GM19043 (cell line): ENCODE measurements around the gene ATP8A2.
"Not testable (repeated sequence)": the region's sequence is repeated elsewhere in the genome, so short reads cannot be mapped to it uniquely, and the experiment has no call there.

Experiments
- ATAC-seq: cut with Tn5 transposase; IDR thresholded peaks from one replicate; pipeline ENCODE4 v1.9.1; 2021; ENCODE audit warnings: low read depth; ENCODE audit not compliant: unreplicated experiment

ATP8A2 gene

GRCh38 chr13:25932365-25932764 is 560.6 kb downstream of the ATP8A2 start:
- ATAC-seq: no peak

GRCh38 chr13:25933520-25933919 is 561.7 kb downstream of the ATP8A2 start:
- ATAC-seq: no peak

- ATAC-seq: no peak
These were observed 562.4 kb downstream of the ATP8A2 start for GRCh38 chr13:25934127-25934526.

GRCh38 chr13:25939961-25940687 is 568.4 kb downstream of the ATP8A2 start:
- ATAC-seq: no peak

- no peak for ATAC-seq
These were observed 571.3 kb downstream of the ATP8A2 start for GRCh38 chr13:25943081-25943480.

GRCh38 chr13:25943658-25944057 is 571.9 kb downstream of the ATP8A2 start:
- ATAC-seq: no peak

GRCh38 chr13:25945596-25945995 is 573.8 kb downstream of the ATP8A2 start:
- no peak for ATAC-seq

GRCh38 chr13:25946321-25946720 is 574.5 kb downstream of the ATP8A2 start:
- ATAC-seq: no peak

GRCh38 chr13:25948910-25949309 is 577.1 kb downstream of the ATP8A2 start:
- ATAC-seq: no peak

- ATAC-seq: no peak
These were observed 580.1 kb downstream of the ATP8A2 start for GRCh38 chr13:25951831-25952230.

GRCh38 chr13:25954080-25954479 is 582.3 kb downstream of the ATP8A2 start:
- ATAC-seq: not testable (repeated sequence)

GRCh38 chr13:25954943-25955342 is 583.2 kb downstream of the ATP8A2 start:
- ATAC-seq: not testable (repeated sequence)

- no peak for ATAC-seq
These were observed 587.2 kb downstream of the ATP8A2 start for GRCh38 chr13:25958986-25959385.

- no peak for ATAC-seq
These were observed 589.5 kb downstream of the ATP8A2 start for GRCh38 chr13:25961294-25961693.

GRCh38 chr13:25963674-25964073 is 591.9 kb downstream of the ATP8A2 start:
- ATAC-seq: no peak

GRCh38 chr13:25965596-25965995 is 593.8 kb downstream of the ATP8A2 start:
- ATAC-seq: no peak

GRCh38 chr13:25966086-25966485 is 594.3 kb downstream of the ATP8A2 start:
- no peak for ATAC-seq

GRCh38 chr13:25967144-25967543 is 595.4 kb downstream of the ATP8A2 start:
- ATAC-seq: no peak

GRCh38 chr13:25971047-25971446 is 599.3 kb downstream of the ATP8A2 start:
- no peak for ATAC-seq

- no peak for ATAC-seq
These were observed 599.8 kb downstream of the ATP8A2 start for GRCh38 chr13:25971459-25972145.

- no peak for ATAC-seq
These were observed 601.3 kb downstream of the ATP8A2 start for GRCh38 chr13:25973085-25973484.

GRCh38 chr13:25973576-25973975 is 601.8 kb downstream of the ATP8A2 start:
- ATAC-seq: no peak
